Suppressor macrophage (primary cell): ENCODE measurements around the gene BUB1B.

Experiments used
- DNase-seq, 4 experiments: peaks; one replicate each; pipeline ENCODE4 v3.0.0-alpha.2; 2020 to 2022

BUB1B gene

DNA sequence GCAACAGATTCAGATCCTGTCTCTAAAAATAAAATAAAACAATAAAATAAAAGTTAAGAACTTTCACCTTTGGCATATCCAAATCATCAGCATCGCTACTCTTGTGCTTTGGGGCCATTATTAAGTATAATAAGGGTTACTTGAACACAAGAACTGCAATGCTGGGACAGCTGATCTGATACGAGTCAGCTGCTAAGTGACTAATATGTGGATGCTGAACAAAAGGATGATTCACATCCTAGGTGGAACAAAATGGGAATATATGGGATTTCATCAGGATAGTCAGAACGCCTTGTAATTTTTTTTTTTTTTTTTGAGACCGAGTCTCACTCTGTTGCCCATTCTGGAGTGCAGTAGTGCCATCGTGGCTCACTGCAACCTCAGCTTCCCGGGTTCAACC lies 29.7 kb downstream of the BUB1B start:
- peak in 3 of 4 experiments; percentile 10 to 43 (median 26) for DNase-seq

DNA sequence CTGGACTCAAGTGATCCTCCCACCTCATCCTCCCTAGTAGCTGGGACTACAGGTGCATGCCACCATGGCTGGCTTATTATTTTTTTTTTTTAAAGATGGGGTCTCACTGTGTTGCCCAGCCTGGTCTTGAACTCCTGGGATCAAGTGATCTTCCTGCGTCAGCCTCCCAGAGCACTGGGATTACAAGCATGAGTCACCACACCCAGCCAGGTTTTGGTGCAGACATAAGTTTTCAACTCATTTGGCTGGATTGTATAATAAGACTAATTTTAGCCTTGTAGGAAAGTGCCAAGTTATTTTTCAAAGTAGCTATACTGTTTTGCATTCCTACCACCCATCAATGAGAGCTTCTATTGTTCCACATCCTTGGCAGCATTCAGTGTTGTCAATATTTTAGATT lies 32.1 kb downstream of the BUB1B start:
- DNase-seq, result no peak

DNA sequence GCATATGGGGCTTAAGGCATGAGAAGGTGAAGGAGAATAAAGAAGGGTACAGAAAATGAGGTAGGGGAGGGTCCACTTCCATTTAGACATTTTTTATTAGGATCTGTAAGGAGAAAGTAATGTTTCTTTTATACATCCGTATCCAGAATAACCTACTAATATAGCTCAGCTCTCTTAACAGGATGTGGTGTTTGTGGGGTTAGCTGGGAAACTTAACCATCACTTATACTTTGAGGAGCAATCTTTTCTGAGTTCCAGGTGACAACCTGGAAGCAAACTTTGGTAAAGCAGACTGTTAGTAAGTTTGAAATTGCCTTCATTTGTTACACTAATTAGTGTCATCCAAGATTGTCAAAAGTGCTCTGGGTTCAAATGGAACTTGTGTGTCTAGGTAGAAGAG lies 36.6 kb downstream of the BUB1B start:
- no peak for DNase-seq

DNA sequence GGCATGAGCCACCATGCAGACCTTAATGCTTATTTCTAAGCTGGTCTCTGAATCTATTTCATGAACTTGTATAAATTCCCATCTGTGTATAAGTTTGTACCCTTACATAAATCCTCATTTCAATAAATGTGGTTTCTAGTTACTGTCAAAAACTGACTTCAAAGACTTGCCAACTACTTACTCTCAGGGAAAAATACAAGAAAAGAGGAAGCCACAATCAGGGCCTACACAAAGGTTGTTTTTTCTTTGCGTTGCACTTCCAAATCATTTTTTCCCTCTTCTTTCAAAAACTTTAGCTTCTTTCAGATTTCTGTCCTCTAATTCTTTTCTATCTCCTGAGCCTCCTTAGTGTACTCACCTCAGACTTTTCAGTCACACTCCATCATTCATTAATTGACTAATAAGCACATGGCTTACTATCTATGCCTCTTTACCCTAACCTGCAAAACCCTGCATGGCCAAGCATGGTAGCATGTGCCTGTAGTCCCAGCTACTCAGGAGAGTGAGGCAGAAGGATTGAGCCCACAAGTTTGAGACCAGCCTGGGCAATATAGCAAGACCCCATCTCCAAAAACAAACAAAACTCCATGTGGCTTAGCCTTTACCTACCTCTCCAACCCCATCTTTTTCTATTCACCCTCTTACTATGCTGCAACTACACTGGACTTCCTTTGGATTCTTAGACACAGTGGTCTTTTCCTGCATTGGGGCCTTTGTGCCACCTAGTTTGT lies 37.7 kb downstream of the BUB1B start:
- DNase-seq, result peak in 2 of 4 experiments; percentile 15 to 26

DNA sequence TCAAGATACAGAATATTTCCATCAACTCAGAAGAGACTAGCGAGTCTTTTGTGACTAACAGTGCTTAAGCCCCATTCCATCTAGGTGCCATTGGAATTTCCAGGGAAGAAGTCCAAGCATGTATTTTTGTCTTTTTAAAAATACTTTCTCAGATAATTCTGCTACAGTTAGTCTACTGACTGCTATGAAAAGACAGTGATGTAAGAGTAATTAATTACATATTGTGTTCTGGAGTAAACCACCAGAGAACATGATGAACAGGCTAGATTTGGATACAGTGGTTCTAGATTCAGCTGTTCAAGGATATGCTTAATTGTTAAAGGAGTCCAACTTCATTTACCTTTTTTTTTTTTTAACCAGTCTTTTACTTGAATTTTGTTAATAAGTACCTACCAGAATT lies 43.2 kb downstream of the BUB1B start:
- no peak for DNase-seq

DNA sequence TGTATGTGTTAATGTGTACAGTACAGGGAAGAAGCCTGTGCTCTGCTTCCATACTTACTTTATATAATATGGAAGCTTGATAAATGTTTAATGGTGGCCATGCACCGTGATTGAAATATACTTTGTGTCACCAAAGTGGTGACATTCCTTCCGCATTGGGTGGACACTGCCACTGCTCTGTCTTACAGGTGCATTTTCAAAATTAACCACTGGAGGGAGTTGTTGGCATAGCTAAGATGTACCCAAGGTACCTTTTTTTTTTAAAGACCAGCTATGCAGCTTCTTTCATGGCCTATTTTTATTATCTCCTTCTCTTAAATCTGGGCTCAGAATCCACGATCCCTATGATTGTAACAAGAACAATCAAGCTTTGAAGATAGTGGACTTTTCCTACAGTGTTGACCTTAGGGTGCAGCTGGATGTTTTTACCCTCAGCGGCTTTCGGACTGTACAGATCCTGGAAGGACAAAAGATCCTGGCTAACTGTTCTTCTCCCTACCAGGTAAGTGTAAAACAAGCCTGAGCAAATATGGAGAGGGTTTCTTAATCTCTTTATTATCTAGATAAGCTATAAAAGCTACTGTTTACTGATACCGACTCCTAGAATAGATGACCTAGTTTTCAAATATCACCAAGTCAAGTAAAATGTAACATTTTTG lies 56.4 kb downstream of the BUB1B start:
- DNase-seq, result peak; percentile 87 to 92 (median 90)

DNA sequence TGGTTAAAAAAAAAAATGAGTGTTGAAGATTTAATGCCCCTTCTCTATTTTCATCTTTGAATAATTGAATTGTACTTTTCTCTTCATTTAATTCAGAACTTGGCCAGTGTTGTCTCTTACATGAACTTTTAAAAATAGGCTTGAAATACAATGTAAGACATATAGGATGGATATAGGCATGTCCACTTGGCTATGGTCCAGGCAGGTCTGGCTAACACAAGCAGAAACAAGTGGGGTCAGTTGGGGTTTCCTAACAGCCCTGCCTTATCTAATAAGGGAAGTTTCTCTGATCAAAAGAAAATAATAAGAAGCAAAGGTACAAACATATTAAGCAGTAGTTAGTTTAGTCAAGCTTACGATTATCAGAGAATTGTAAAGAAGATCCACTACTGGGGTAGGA lies 58.9 kb downstream of the BUB1B start:
- no peak for DNase-seq

DNA sequence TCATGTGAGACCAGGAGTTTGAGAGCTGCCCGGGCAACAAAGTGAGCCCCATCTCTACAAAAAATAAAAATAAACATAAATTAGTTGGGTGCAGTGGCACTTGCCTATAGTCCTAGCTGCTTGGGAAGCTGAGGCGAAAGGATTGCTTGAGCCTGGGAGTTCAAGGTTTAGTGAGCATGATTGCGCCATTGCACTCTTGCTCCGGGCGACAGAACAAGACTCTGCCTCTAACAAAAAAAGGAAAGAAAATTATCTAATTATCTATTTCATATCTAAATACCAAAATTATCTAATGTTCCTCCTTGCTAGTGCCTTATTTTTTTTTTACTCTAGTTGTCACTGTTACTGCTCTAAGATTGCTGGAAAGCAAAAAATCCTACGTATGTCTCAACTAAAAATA lies 61.3 kb downstream of the BUB1B start:
- DNase-seq, result no peak

DNA sequence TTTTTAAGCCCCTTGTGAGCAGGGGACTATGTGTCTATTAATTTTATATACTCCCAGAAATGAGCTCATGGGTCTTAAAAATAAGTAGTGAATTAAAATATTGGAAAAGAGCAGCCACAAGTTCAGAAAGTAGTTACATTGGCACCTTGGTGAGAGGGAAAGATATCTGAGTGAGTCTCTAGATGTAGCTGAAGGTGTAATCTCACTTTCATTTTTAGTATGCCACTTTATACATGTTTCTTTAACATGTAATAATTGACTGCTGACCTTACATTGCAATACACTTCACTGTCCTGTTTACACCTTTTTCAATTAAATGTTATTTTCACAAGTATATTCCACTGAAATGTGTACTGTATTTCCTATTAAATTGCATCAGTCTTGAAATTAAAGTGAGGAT lies 65.9 kb downstream of the BUB1B start:
- DNase-seq, result no peak

DNA sequence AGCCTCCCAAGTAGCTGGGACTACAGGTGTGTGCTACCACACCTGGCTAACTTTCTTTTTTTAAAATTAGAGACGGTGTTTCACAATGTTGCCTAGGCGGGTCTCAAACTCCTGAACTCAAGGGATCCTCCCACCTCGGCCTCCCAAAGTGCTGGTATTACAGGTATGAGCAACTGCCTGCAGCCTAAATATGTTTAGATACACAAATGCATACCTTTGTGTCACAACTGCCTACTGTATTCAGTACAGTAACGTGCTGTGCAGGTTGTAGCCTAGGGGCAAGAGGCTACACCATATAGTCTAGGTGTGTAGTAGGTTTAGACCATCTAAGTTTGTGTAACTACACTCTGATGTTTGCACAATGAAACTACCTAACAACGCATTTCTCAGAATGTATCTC lies 68.4 kb downstream of the BUB1B start:
- no peak for DNase-seq

DNA sequence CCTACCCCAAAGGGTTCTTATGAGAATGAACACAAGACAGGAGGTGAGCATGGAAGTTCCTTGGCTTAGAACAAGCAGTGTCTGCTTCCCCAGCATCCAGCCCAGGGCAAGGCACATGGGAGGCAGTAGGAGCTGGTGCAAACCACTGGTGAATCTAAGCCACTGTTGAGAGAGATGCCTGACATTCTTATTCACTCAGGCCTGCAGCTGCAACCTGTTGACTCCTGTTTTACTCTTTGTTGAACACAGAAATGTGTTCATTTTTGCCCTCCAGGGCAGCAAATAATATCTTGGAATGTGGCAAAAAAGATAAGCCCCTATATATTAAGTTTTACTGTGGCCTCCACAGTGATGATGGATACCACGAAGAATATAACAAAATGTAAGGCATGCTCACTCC lies 69.1 kb downstream of the BUB1B start:
- DNase-seq, result no peak

DNA sequence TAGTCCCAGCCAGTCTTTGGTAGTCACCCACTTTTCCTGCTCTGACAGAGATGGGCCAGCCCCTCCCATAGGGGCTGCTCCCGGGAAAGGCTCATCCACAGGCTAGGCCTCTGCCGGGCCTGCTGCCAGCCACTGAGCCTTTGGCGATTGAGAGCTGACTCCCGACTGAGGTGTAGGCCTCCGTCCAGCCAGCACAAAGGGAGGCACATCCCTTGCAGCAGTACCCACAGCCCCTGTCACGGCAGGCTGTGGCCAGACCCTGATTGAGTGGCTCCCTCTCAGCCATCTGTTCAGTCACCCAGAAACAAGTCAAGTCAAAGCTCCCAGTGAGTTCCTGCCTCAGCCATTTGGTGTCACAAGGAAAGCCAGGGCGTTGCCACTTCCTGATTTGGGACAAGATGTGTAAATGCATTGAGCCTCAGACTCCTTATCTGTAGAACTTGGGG lies 71.8 kb downstream of the BUB1B start:
- peak; percentile 59 to 79 (median 72) for DNase-seq

DNA sequence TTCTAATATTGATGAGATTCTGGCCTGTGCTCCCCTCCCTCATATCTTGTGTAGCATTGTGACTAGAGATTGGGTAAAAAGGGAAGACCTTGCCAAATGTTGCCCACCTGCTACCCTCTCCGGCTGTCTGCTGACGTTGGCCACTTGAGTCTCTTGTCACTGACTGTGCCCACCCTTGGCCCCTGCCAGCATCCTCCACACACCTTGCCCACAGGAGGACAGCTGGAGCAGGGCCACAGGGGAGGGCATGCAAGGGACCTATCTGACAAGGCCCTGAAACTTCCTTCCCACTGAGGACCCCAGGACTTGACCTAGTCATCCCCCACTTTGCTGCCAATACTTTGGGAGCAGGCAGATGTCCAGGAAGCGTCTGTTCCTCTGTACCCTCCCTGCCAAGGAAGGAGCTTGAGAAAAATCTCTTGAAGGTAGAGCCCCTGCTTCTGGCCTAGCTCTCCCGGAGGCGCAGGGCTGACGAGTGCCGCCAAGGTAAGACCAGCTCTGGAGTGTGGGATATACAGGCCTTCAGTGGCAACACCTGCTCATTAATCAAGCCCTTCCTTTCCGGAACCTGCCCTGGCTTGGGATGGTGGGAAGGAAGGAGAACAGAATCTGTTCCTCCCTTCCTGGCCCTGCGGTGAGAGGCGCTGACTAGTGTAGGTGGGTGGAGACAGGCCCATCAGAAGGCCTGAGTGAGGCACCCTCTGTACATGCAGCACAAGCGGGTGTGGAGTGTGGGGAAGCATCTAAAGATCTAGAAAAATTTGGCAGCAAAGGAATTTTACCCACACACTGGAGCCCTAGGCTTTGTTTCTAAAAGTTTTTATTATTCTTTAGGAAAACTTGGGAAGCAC lies 73.1 kb downstream of the BUB1B start:
- DNase-seq, result peak; percentile 24 to 70 (median 52)

DNA sequence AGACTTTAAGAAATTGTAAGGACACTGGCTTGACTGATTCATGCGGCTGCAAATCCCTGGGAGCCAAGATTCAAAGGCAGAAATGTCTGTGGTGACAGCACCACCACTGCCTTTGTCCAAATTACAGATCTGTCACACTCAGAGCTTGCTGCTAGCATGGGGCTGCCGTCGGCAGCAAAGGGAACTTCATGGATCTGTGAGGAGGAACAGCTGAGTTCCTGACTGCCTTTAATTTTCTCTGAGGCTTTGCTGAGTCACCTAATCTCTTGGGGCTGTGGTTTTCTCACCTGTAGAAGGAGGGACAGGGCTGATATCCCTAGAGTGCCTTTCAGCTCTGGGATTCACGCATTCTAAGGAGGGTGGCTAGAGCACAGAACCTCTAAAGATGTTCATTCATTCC lies 73.9 kb downstream of the BUB1B start:
- DNase-seq, result peak; percentile 59 to 78 (median 74)

DNA sequence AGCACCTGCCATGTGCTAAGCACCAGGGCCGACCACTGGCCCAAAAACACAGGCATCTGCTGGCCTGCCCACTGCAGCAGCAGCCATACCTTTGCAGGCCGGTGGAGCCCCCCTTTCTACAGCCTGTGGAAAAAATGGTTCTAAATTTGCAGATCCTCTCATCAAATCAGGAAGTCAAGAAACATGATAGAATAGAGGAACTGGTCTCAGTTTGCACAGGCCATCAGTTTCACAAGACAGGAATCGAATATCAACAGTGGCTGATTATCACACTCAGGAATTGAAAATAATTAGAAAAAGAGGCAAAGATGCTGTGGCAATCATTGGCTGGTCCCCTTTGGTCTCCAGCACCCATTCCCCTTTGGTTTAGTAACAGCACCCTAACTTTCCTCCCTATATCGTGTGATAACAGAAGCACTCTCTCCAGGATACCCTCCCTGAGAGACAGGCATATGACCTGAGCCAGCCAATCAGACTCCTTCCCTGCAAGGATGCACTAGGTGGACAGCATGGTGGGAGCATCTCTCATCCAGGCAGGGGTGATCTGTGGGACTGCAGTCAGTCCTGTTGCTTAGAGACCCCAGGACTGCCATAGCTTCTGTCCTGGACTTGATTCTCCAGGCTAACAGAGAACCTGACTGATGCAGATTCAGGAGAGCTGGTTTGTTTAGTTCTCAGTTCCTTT lies 74.5 kb downstream of the BUB1B start:
- peak; percentile 42 to 83 (median 64) for DNase-seq

DNA sequence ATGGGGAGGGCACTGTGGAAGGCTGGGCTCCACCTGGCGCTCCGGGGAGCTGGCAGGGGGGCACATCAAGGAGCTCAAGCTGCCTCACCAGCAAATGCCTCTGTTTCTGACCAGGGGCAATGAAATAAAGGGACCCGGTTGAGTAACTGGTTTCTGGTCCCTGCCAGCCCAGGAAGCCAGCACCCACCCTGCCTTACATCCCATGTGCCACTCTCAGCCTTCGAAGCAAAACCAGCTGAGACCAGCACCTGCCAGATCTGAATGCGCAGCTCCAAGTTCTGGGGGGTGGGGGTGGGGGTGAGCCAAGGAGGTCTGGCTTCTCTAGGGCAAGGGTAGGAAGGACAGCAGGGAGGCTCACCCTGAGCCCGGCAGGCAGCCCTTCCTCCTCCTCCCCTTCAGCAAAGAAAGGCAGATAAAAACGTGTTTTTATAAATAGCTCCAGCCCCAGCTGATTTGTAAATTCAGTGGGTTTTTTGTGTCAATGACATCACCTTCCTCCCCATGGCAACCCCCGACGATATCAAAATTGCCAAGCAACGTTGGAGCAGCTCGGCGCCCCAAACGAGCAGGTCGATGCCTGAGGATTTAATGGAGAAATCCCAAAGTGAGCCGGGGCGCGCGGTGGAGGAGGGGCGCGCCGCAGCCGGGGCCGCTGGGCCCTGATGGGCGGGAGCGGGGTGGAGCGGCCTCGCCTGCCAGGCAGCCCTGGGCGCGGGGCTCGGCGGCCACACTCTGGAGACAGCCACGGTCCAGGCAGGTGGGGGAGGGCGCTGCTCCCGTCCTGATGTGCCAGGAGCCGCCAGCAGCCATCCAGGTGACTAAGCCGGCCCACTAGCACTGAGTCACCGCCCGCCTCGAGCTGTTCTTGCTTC lies 77.9 kb downstream of the BUB1B start, which contains the start of gene PAK6:
Gene PAK6, plus strand, starts transcription at position 532 of the 872 bp plus-strand sequence. CDS start 25,723 bp downstream, outside the sequence.
- DNase-seq, result peak; percentile 34 to 60 (median 39)

DNA sequence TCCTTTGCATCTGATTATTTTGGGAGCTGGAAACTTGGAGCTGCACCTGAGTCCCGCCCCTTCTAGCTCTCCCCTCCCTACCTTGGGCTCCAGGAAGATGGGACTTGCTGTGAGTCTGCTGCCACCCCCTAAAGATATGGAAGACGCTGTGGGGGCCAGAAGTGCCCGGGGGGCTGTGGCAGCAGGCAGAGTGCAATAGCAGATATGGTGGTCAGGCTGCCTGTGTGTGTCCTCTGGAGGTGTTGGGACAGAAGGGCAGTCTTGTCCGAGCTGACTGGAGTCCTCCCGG lies 78.5 kb downstream of the BUB1B start:
- DNase-seq, result no peak

DNA sequence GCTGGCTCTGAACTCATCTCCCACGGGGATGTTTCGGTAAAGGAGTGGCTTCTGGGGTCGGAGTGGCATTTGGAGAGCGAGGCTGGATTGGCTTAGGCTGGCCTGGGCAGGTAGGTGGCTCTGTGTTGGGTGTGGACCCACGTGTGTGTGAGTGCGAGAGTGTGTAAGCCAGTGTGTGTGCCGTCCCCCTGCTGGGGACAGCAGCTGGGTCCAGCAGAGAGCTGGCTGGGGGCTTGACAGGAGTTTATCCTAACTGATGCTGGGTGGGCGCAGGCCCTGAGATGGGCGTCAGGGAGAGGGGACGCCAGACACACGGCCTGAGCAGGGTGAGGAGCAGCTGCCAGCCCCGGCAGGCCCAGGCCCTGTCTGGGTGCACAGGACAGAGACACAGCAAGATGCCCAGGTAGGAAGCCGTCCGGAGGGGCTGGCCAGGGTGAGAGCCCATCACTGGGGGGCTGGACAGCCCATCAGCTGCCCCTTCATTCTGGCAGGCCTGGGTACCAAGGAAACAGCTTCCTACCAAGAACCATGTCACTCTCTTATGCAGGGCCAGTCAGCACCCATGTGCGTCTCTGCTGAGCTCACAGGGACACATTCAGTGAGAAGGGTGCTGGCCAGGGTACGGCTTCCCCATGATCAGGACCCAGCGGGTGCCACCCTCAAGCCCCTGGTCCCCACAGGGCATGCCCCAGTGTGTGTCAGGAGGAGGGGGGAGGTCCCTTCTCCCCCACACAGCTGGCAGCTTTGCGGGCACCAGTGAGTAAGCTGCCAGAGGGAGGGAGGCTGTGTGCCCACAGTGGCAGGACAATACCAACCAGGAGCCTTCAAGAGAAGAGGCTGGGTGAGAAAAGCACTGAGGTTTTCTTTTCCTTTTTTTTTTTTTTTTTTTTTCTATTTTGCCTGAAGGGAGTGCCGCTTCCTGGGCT lies 79.1 kb downstream of the BUB1B start:
- no peak for DNase-seq

DNA sequence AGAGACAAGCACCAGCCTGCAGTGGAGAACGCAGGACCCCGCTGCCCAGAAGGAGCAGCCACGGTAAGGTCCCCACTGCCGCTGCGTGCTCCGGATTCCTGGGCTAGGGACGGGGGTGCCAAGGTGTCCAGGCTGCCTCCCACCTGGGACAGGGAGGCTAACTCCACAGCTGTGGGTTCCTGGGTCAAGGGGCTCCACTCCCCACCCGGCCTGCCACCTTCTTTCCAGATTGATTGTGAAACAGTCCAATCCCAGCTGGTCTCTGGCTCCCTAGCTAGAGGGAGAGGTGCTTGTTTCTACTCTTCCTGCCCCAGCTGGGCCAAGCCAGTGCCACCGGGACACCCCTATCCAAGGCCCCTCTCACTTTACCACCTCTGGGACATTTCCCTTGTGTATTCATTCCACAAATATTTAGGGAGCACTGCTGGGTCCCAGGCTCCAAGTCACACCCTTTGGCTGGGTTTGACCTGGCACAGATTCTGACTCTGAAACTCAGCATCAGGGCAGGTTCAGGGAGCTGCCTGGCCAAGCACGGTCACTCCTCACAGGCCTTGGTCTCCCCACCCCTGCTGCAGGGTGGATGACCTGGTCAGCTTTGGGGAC lies 79.9 kb downstream of the BUB1B start:
- DNase-seq, result no peak
